ENCODE results near the gene GAB2.

The GAB2 gene

GRCh38 chr11:78365381-78365792 is 52.2 kb downstream of the GAB2 start:
- peak; percentile 52; the same call in 1 of the 2 replicates for TF ChIP-seq CREB5 (CRISPR knock-in tag; IDR thresholded peaks at IDR 0.05; ENCODE audit: low read depth)
- peak; percentile 44; the same call in 1 of the 2 replicates for TF ChIP-seq SNAI2 (CRISPR knock-in tag; IDR thresholded peaks at IDR 0.05)
- no peak for TF ChIP-seq BACH2 (CRISPR knock-in tag; IDR thresholded peaks at IDR 0.05; ENCODE audit: borderline replicate concordance)
- peak; percentile 78 for TF ChIP-seq ISL1 (CRISPR knock-in tag; IDR thresholded peaks at IDR 0.05)
- peak; percentile 93 for ATAC-seq

DNA sequence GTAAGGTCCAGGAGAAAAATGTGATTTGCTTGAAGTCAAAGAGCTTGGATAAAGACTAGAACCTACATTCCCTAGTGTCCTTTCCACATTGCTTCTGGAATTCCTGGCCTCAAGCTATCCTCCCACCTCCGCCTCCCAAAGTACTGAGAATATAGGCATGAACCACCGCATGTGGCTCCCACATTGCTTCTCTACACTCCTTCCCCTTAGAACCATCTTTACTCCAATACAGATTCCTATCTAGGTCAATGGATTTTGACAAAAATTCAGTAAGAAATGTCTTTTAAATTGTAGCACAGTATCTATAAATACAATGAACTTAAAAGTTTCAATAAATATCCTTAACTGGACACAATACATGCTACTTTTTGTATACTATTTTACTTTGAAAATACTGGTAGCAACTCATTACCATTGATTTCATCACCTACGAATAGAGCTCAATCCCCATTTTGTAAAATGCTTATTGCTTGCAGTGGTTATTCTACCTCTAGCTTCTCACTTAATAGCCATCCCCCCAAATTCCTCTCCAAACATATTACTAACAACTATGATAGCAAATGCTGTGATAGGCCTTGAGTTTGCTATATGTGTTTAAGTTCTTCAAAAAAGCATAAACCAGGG is 53.4 kb downstream of the GAB2 start:
- no peak for TF ChIP-seq ZC3H10 (CRISPR knock-in tag; IDR thresholded peaks at IDR 0.05)
- no peak for TF ChIP-seq TCF4 (CRISPR knock-in tag; IDR thresholded peaks at IDR 0.05; ENCODE audit: borderline replicate concordance)
- no peak for TF ChIP-seq CREB5 (CRISPR knock-in tag; IDR thresholded peaks at IDR 0.05; ENCODE audit: low read depth)
- no peak for TF ChIP-seq GLIS3 (CRISPR knock-in tag; IDR thresholded peaks at IDR 0.05)
- no peak for TF ChIP-seq CSDC2 (CRISPR knock-in tag; IDR thresholded peaks at IDR 0.05)
- no peak for TF ChIP-seq PPARA (CRISPR knock-in tag; IDR thresholded peaks at IDR 0.05; ENCODE audit: borderline replicate concordance)
- no peak for TF ChIP-seq ARNTL (CRISPR knock-in tag; IDR thresholded peaks at IDR 0.05; ENCODE audit: borderline replicate concordance, low read depth)
- TF ChIP-seq ZFP30 (CRISPR knock-in tag; IDR thresholded peaks at IDR 0.05): no peak
- TF ChIP-seq ZNF8 (CRISPR knock-in tag; IDR thresholded peaks at IDR 0.05): no peak
- no peak for TF ChIP-seq ISL1 (CRISPR knock-in tag; IDR thresholded peaks at IDR 0.05)
- TF ChIP-seq, protein P1, sequence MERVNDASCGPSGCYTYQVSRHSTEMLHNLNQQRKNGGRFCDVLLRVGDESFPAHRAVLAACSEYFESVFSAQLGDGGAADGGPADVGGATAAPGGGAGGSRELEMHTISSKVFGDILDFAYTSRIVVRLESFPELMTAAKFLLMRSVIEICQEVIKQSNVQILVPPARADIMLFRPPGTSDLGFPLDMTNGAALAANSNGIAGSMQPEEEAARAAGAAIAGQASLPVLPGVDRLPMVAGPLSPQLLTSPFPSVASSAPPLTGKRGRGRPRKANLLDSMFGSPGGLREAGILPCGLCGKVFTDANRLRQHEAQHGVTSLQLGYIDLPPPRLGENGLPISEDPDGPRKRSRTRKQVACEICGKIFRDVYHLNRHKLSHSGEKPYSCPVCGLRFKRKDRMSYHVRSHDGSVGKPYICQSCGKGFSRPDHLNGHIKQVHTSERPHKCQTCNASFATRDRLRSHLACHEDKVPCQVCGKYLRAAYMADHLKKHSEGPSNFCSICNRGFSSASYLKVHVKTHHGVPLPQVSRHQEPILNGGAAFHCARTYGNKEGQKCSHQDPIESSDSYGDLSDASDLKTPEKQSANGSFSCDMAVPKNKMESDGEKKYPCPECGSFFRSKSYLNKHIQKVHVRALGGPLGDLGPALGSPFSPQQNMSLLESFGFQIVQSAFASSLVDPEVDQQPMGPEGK (CRISPR knock-in tag; IDR thresholded peaks at IDR 0.05; ENCODE audit: borderline replicate concordance): no peak
- TF ChIP-seq ZNF565 (CRISPR knock-in tag; conservative IDR thresholded peaks at IDR 0.05; ENCODE audit: low read depth): no peak
- TF ChIP-seq TSHZ2 (CRISPR knock-in tag; IDR thresholded peaks at IDR 0.05): no peak
- no peak for TF ChIP-seq RARB (CRISPR knock-in tag; IDR thresholded peaks at IDR 0.05)
- TF ChIP-seq SNAI2 (CRISPR knock-in tag; IDR thresholded peaks at IDR 0.05): no peak
- no peak for TF ChIP-seq POU6F1 (CRISPR knock-in tag; IDR thresholded peaks at IDR 0.05; ENCODE audit: borderline replicate concordance, low read depth)
- no peak for TF ChIP-seq CSRNP3 (CRISPR knock-in tag; IDR thresholded peaks at IDR 0.05)
- TF ChIP-seq ESRRG (CRISPR knock-in tag; IDR thresholded peaks at IDR 0.05): no peak
- no peak for TF ChIP-seq OSR1 (CRISPR knock-in tag; IDR thresholded peaks at IDR 0.05)
- no peak for ATAC-seq

Data from SK-N-SH treated with all-trans-retinoic acid at 6 μM for 48 hours (cell line).